Spleen (tissue), 11 donors: ENCODE data around the gene TNFSF11. TPM values are rescaled to one million over a fixed set of nuclear protein-coding genes. Genes with fewer than 3 reads are reported as not detected.

Experiments used
- DNase-seq: peaks from one replicate; pipeline ENCODE4 v3.0.0-alpha.2; 2020
- H3K27ac ChIP-seq, 8 donors: fragments of 200-600 bp; sonication (generic) in 7 of 8; 1 replicate in 4 of 8; 2 replicates in 4 of 8; pipeline versions ENCODE4 v1.5.0 to v1.8.0; 2016 to 2021; ENCODE audit warnings: inconsistent platforms in 4 of 8, mild to moderate bottlenecking in 4 of 8, moderate library complexity in 1 of 8
- H3K27me3 ChIP-seq, 7 donors: fragments of 200-600 bp; sonication (generic) in 6 of 7; replicated peaks in 1 of 7; 1 replicate in 4 of 7; 2 replicates in 3 of 7; pipeline versions ENCODE4 v1.5.0 to v1.8.0; 2016 to 2021; ENCODE audit warnings: inconsistent platforms in 3 of 7, mild to moderate bottlenecking in 1 of 7
- H3K36me3 ChIP-seq, 6 donors: fragments of 200-600 bp; sonication (generic) in 5 of 6; 1 replicate in 4 of 6; 2 replicates in 2 of 6; pipeline versions ENCODE4 v1.5.0 to v1.8.0; 2016 to 2021; ENCODE audit warnings: inconsistent platforms in 2 of 6
- H3K4me1 ChIP-seq, 6 donors: fragments of 200-600 bp; sonication (generic) in 5 of 6; 1 replicate in 3 of 6; 2 replicates in 3 of 6; pipeline versions ENCODE4 v1.5.0 to v1.8.0; 2016 to 2021; ENCODE audit warnings: inconsistent platforms in 3 of 6
- H3K4me3 ChIP-seq, 8 donors: fragments of 200-600 bp; sonication (generic) in 7 of 8; 1 replicate in 4 of 8; 2 replicates in 4 of 8; pipeline versions ENCODE4 v1.5.0 to v1.8.0; 2016 to 2021; ENCODE audit warnings: inconsistent platforms in 4 of 8, mild to moderate bottlenecking in 4 of 8, moderate library complexity in 2 of 8
- H3K9me3 ChIP-seq, 8 donors: fragments of 200-600 bp; sonication (generic) in 7 of 8; 1 replicate in 4 of 8; 2 replicates in 4 of 8; pipeline versions ENCODE4 v1.5.0 to v1.8.0; 2016 to 2021; ENCODE audit warnings: inconsistent platforms in 4 of 8
- POLR2A ChIP-seq, 3 donors: fragments of 450-650 bp; IDR thresholded peaks; one replicate each; pipeline ENCODE4 v1.5.1; 2017; ENCODE audit warnings: antibody characterized with exemption in 3 of 3, mild to moderate bottlenecking in 1 of 3
- POLR2AphosphoS5 ChIP-seq, 3 donors: sonication (generic); formaldehyde crosslinking; IDR thresholded peaks; one replicate each; pipeline ENCODE4 v1.5.1; 2017; ENCODE audit warnings: antibody characterized with exemption in 3 of 3
- WGBS, 5 donors: extraction: QIAGEN DNeasy Blood & Tissue Kit in 3 of 5; methylation state at CpG; one replicate each; pipeline versions ENCODE4 v1.1.5 to v1.1.7; 2013 to 2018; 5-methylcytosine and 5-hydroxymethylcytosine counted together
- intact Hi-C: fragments of 100-400 bp; cut with DNase I; formaldehyde crosslinking; loops from one replicate; pipeline ENCODE4 v1.15.0; 2023; ENCODE audit warnings: low total_unique reads
- polyA plus RNA-seq, 3 donors: library from polyadenylated mRNA; stranded (reverse); fragments of 200-250 nt; gene quantifications; one replicate each; pipeline ENCODE4 v1.2.1, GENCODE V29; 2013
- total RNA-seq, 7 donors: library from RNA; depleted of rRNA in 3 of 7; stranded (reverse); fragments of >200 nt in 3 of 7; fragmentation: NEBNext Ultra II Directional in 4 of 7; extraction: Animal tissue kit (Norgen Biotek cat#: 25700) in 4 of 7; gene quantifications; one replicate each; pipeline versions ENCODE4 v1.1.0 to v1.2.1, GENCODE V29; 2016 to 2021
- TF ChIP-seq, protein P1 (sequence below), 11 experiments: fragments of 200-600 bp in 7 of 11; fragments of 450-650 bp in 4 of 11; sonication (generic) in 4 of 11; IDR thresholded peaks in 8 of 11; conservative IDR thresholded peaks in 3 of 11; 1 replicate in 7 of 11; 2 replicates in 4 of 11; pipeline versions ENCODE4 v1.4.0 to v1.8.0; 2016 to 2021; ENCODE audit warnings: antibody characterized with exemption in 11 of 11, inconsistent platforms in 4 of 11, mild to moderate bottlenecking in 1 of 11
- donor health status: healthy with polysubstance abuse.
- donor health status: DM: no; HTN: no; CAD: no; lungs with moderate emphysema.
- donor health status: DM: no; HTN: no; CAD: no.
- donor health status: Bipolar disorder and iron deficiency.
- donor health status: healthy.
- donor health status: DM: no; HTN: no; CAD: no.
- donor health status: DM: yes; HTN: yes; CAD: no.

Gene TNFSF11
- total and polyA plus RNA-seq, 10 donors = 0.32 to 1.4 (median 0.61) TPM; not detected in 1

DNA sequence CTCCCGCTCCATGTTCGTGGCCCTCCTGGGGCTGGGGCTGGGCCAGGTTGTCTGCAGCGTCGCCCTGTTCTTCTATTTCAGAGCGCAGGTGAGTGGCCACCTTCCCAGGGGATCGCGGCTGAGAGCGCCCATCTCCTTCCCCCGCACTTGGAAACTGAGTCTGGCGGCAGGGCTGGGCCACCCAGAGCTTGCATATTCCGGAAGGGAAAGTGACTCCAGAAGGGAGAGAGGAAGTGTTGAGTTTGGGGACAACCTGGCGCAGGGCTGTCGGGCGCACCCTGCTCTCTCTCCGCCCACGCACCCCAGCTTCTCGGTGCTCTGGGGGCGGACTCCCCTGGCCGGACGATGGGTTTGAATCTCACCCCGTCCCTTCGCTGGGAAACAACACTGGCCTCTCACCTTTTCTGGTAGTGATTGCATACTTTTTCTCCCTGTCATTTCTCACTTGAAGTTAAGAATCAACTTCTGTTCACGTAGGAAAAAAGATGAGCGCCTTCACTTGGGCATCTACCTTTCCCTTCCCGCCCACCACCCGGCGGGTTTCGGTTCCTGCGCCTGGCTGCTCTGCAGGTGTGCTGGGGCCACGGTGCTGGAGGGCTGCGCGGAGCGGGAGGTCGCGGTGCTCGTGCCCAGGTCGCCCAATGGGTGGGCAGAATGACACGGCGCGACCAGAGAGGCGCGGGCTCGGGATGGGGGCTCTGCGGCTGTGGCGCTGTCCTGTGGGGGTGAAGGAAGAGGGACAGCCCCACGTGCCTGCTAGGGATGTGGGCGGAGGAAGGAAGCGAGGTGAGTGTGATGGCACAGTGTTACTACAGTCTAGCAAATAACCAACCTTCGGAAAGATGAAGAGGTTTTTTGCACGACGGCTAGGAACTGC is 721 bp downstream of the TNFSF11 start:
- peak; percentile 83 for DNase-seq
- WGBS, 5 donors = 1 to 2% (median 2%) methylated on average over 39 to 51 of the region's 51 CpGs
- H3K9me3 ChIP-seq = peaks cover 0 to 5% (median 0%) of the 10 kb centered on the region in 8 donors
- TF ChIP-seq POLR2A (IDR thresholded peaks at IDR 0.05) (no peak), POLR2AphosphoS5 (IDR thresholded peaks at IDR 0.05) (peak in 2 of 3 donors; percentile 29 to 43)
- peaks cover 0 to 20% (median 17%) of the 10 kb centered on the region in 6 donors for H3K4me1 ChIP-seq
- H3K4me3 ChIP-seq = peak overlapping the region; percentile 18 to 70 (median 36)
- no peak overlapping the region for H3K27ac ChIP-seq
- H3K27me3 ChIP-seq = peaks cover 0 to 50% (median 29%) of the 10 kb centered on the region in 7 donors
- intact Hi-C loops = no loop called here
- no peaks in the 10 kb centered on the region for H3K36me3 ChIP-seq

DNA sequence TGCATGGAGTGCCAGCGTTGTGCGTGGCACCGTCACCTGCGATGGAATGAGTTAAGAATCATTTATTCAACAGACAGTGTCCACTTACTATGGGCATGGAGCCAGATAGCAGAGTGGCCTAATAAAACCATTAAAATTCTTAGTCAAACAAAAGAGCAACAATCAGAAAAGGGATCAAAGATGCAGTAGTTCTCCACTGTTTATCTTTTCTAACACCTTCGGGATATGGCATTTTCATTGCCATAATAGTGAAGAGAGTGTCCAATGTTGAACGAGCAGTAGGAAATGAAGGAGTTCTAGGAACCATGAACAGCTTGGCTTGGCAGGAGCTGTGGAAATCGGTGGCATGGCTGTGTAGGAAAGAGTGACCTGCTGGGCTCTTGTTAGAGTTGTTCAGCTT is 2.0 kb downstream of the TNFSF11 start:
- intact Hi-C loops = no loop called here
- H3K4me3 ChIP-seq = no peak overlapping the region
- TF ChIP-seq POLR2A (IDR thresholded peaks at IDR 0.05) (no peak), POLR2AphosphoS5 (IDR thresholded peaks at IDR 0.05) (no peak)
- TF ChIP-seq, protein P1, sequence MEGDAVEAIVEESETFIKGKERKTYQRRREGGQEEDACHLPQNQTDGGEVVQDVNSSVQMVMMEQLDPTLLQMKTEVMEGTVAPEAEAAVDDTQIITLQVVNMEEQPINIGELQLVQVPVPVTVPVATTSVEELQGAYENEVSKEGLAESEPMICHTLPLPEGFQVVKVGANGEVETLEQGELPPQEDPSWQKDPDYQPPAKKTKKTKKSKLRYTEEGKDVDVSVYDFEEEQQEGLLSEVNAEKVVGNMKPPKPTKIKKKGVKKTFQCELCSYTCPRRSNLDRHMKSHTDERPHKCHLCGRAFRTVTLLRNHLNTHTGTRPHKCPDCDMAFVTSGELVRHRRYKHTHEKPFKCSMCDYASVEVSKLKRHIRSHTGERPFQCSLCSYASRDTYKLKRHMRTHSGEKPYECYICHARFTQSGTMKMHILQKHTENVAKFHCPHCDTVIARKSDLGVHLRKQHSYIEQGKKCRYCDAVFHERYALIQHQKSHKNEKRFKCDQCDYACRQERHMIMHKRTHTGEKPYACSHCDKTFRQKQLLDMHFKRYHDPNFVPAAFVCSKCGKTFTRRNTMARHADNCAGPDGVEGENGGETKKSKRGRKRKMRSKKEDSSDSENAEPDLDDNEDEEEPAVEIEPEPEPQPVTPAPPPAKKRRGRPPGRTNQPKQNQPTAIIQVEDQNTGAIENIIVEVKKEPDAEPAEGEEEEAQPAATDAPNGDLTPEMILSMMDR (IDR thresholded peaks at IDR 0.05 in 8 of 11, conservative IDR thresholded peaks at IDR 0.05 in 3 of 11) = no peak
- no peak for DNase-seq
- WGBS, 5 donors = 82 to 91% (median 84%) methylated on average over 7 of the region's 7 CpGs
- H3K27ac ChIP-seq = no peak overlapping the region
- peaks cover 0 to 50% (median 29%) of the 10 kb centered on the region in 7 donors for H3K27me3 ChIP-seq
- peaks cover 0 to 20% (median 17%) of the 10 kb centered on the region in 6 donors for H3K4me1 ChIP-seq
- peaks cover 0 to 5% (median 0%) of the 10 kb centered on the region in 8 donors for H3K9me3 ChIP-seq
- H3K36me3 ChIP-seq = no peaks in the 10 kb centered on the region

DNA sequence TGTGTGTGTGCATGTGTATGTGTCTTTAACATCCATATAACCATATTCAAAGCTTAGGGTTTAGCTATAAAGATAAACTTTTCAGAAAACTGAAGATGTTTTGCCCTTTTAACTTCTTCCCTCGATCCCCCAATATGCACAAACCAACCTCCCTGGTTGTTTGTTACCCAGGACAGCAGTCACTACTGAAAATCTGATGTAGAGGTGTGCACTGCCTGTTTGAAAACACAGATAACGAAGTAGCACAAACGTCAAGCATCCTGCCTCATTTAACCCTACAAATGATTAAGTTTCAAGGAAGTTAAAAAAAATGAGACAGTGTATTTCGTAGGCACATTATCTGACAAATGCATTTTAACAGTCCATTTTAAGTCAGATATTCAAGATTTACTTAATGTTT is 3.6 kb downstream of the TNFSF11 start:
- Histone ChIP-seq H3K27ac (no peak overlapping the region), H3K4me3 (no peak overlapping the region), H3K36me3 (no peaks in the 10 kb centered on the region), H3K27me3 (peaks cover 0 to 50% (median 29%) of the 10 kb centered on the region in 7 donors), H3K9me3 (no peaks in the 10 kb centered on the region), H3K4me1 (peaks cover 0 to 20% (median 17%) of the 10 kb centered on the region in 6 donors)
- 57 to 71% (median 62%) methylated on average over 4 of the region's 4 CpGs for WGBS, 5 donors
- no peak for TF ChIP-seq POLR2AphosphoS5 (IDR thresholded peaks at IDR 0.05)
- no peak for TF ChIP-seq POLR2A (IDR thresholded peaks at IDR 0.05)
- TF ChIP-seq, protein P1 (IDR thresholded peaks at IDR 0.05 in 8 of 11, conservative IDR thresholded peaks at IDR 0.05 in 3 of 11) = no peak
- intact Hi-C loops = no loop called here
- no peak for DNase-seq

DNA sequence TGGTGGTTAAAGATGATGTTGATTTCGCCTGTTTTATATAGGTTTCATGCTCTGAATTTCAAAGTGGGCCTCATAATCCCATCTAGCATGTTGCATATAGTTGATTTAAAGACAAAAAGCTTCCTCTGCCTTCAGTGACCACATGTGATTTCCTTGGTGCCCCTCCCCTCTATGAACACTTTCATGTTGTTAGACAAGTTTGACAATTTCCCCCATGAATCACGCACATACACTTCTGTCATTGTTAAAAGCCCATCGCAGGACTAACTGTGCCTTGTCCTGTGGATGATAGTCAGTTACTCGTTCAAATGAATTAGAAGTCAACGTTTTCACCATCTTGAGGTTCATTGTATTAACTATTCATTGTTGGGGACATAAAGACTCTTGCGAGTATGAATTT is 6.7 kb downstream of the TNFSF11 start:
- no peak for TF ChIP-seq POLR2AphosphoS5 (IDR thresholded peaks at IDR 0.05)
- TF ChIP-seq, protein P1 (IDR thresholded peaks at IDR 0.05 in 8 of 11, conservative IDR thresholded peaks at IDR 0.05 in 3 of 11) = no peak
- no peak for TF ChIP-seq POLR2A (IDR thresholded peaks at IDR 0.05)
- intact Hi-C loops = no loop called here
- H3K27ac ChIP-seq = no peak overlapping the region

More for the DNA sequence above, 6.7 kb downstream of the TNFSF11 start:
- Histone ChIP-seq H3K36me3 (no peaks in the 10 kb centered on the region), H3K9me3 (no peaks in the 10 kb centered on the region), H3K4me3 (no peak overlapping the region), H3K27me3 (peaks cover 0 to 25% (median 5%) of the 10 kb centered on the region in 7 donors), H3K4me1 (peaks cover 0 to under 1% (median 0%) of the 10 kb centered on the region in 6 donors)
- 66 to 70% (median 70%) methylated on average over 6 of the region's 6 CpGs for WGBS, 5 donors
- no peak for DNase-seq
